Purkinje cell (primary cell): ENCODE measurements around the gene LARGE1. TPM values are rescaled to one million over a fixed set of nuclear protein-coding genes. Genes with fewer than 3 reads are reported as not detected.

ENCODE experiments used
- polyA plus RNA-seq: library from polyadenylated mRNA; unstranded; fragments of >200 nt; fragmentation: Nextera tagmentation; gene quantifications from 2 replicates; pipeline ENCODE4 v1.2.1, GENCODE V29; 2014

LARGE1 gene
- 191 and 256 TPM in 2 replicates for polyA plus RNA-seq

GRCh38 chr22:33920197-33920540, at the start of gene LARGE1:
TSS of gene LARGE1 (minus strand) at chr22:33920476.

